Prostate gland (tissue), 2 donors: ENCODE results near the gene UNC13D. TPM values are rescaled to one million over a fixed set of nuclear protein-coding genes. Genes with fewer than 3 reads are reported as not detected.

ENCODE experiments used
- DNase-seq: peaks from one replicate; pipeline ENCODE4 v3.0.0-alpha.2; 2019; ENCODE audit warnings: low spot score
- H3K27ac ChIP-seq, 2 donors: fragments of 200-600 bp; sonication (generic); 2 replicates each; pipeline ENCODE4 v1.5.1; 2017 to 2019
- H3K27me3 ChIP-seq: fragments of 200-600 bp; sonication (generic); replicated peaks from 2 replicates; pipeline ENCODE4 v1.5.1; 2019; ENCODE audit not compliant: insufficient read depth
- H3K36me3 ChIP-seq, 2 donors: fragments of 200-600 bp; sonication (generic); 1 replicate in 1 of 2; 2 replicates in 1 of 2; pipeline versions ENCODE4 v1.5.1 to v1.8.1; 2017 to 2019
- H3K4me1 ChIP-seq: fragments of 200-600 bp; sonication (generic); replicated peaks from 2 replicates; pipeline ENCODE4 v1.5.1; 2019
- H3K4me3 ChIP-seq, 2 donors: fragments of 200-600 bp; sonication (generic); 2 replicates each; pipeline ENCODE4 v1.5.1; 2017 to 2019
- H3K9me3 ChIP-seq: fragments of 200-600 bp; sonication (generic); 2 replicates; pipeline ENCODE4 v1.5.1; 2017
- CTCF ChIP-seq, 4 experiments: fragments of 200-600 bp in 2 of 4; fragments of 450-650 bp in 2 of 4; sonication (generic) in 2 of 4; IDR thresholded peaks; 1 replicate in 3 of 4; 2 replicates in 1 of 4; pipeline ENCODE4 v1.5.1; 2016 to 2019; ENCODE audit warnings: antibody characterized with exemption in 4 of 4, mild to moderate bottlenecking in 2 of 4, moderate library complexity in 2 of 4
- POLR2A ChIP-seq: fragments of 450-650 bp; IDR thresholded peaks from one replicate; pipeline ENCODE4 v1.6.1; 2016; ENCODE audit warnings: antibody characterized with exemption, mild to moderate bottlenecking
- POLR2AphosphoS5 ChIP-seq: sonication (generic); formaldehyde crosslinking; IDR thresholded peaks from one replicate; pipeline ENCODE4 v1.6.1; 2017; ENCODE audit warnings: antibody characterized with exemption
- WGBS: methylation state at CpG from one replicate; pipeline ENCODE4 v1.1.5; 2018; 5-methylcytosine and 5-hydroxymethylcytosine counted together
- intact Hi-C: fragments of 100-400 bp; cut with DNase I; formaldehyde crosslinking; loops from one replicate; pipeline ENCODE4 v1.14.2; 2022
- total RNA-seq, 2 donors: library from RNA; depleted of rRNA; stranded (reverse); fragments of >200 nt; gene quantifications; one replicate each; pipeline ENCODE4 v1.1.0, GENCODE V29; 2016

Gene UNC13D
- total RNA-seq, 2 donors from 2014 or later, result 2.9 to 16.2 TPM

GRCh38 chr17:75845058-75845711 lies 981 bp upstream of the UNC13D start:
- DNase-seq, result peak; percentile 92
- WGBS, result 18% methylated on average over 12 of the region's 21 CpGs
- intact Hi-C loops, result no loop called here
- peak overlapping the region; percentile 84 to 86 for H3K27ac ChIP-seq
- peaks cover 23 to 31% of the 10 kb centered on the region in 2 donors for H3K36me3 ChIP-seq
- H3K4me3 ChIP-seq, result no peak overlapping the region
- H3K4me1 ChIP-seq, result peaks cover 16% of the 10 kb centered on the region
- no peaks in the 10 kb centered on the region for H3K9me3 ChIP-seq
- H3K27me3 ChIP-seq, result no peaks in the 10 kb centered on the region
- TF ChIP-seq CTCF (IDR thresholded peaks at IDR 0.05), result peak; percentile 60 to 98 (median 89)
- peak; percentile 83 for TF ChIP-seq POLR2AphosphoS5
- TF ChIP-seq POLR2A, result peak; percentile 37

- no peak for TF ChIP-seq POLR2AphosphoS5
- no peak for TF ChIP-seq CTCF (IDR thresholded peaks at IDR 0.05)
- TF ChIP-seq POLR2A, result no peak
- intact Hi-C loops, result no loop called here
- Histone ChIP-seq H3K27me3 (no peaks in the 10 kb centered on the region), H3K4me3 (no peak overlapping the region), H3K9me3 (no peaks in the 10 kb centered on the region), H3K4me1 (peaks cover 16% of the 10 kb centered on the region), H3K36me3 (peaks cover 19 to 27% of the 10 kb centered on the region in 2 donors), H3K27ac (peak overlapping the region; percentile 84 to 86)
- peak; percentile 81 for DNase-seq
- 11% methylated on average over 8 of the region's 14 CpGs for WGBS
Measured at GRCh38 chr17:75844530-75845057, 390 bp upstream of the UNC13D start.

- intact Hi-C loops, result no loop called here
- H3K4me3 ChIP-seq, result peak overlapping the region in 1 of 2 donors; percentile 3
- 70% methylated on average over 22 of the region's 22 CpGs for WGBS
Measured at GRCh38 chr17:75842963-75843576, 1.1 kb downstream of the UNC13D start.

GRCh38 chr17:75842411-75842810 lies 1.8 kb downstream of the UNC13D start:
- TF ChIP-seq POLR2AphosphoS5, result no peak
- TF ChIP-seq CTCF (IDR thresholded peaks at IDR 0.05), result no peak
- no peak for TF ChIP-seq POLR2A
- 91% methylated on average over 16 of the region's 18 CpGs for WGBS
- peaks cover 10 to 12% of the 10 kb centered on the region in 2 donors for H3K36me3 ChIP-seq
- H3K4me3 ChIP-seq, result no peak overlapping the region
- H3K27me3 ChIP-seq, result no peaks in the 10 kb centered on the region
- intact Hi-C loops, result no loop called here
- peaks cover 13% of the 10 kb centered on the region for H3K4me1 ChIP-seq
- no peak for DNase-seq
- no peak overlapping the region for H3K27ac ChIP-seq
- H3K9me3 ChIP-seq, result no peaks in the 10 kb centered on the region

More at GRCh38 chr17:75842963-75843576, 1.1 kb downstream of the UNC13D start:
- DNase-seq, result no peak
- peak overlapping the region in 1 of 2 donors; percentile 84 for H3K27ac ChIP-seq
- H3K36me3 ChIP-seq, result peaks cover 16 to 18% of the 10 kb centered on the region in 2 donors
- TF ChIP-seq POLR2A (no peak), POLR2AphosphoS5 (no peak), CTCF (IDR thresholded peaks at IDR 0.05) (no peak)
- H3K9me3 ChIP-seq, result no peaks in the 10 kb centered on the region
- H3K27me3 ChIP-seq, result no peaks in the 10 kb centered on the region
- peaks cover 13% of the 10 kb centered on the region for H3K4me1 ChIP-seq
